Measurements from ENCODE around the gene OR7A10.
"Not testable (repeated sequence)": the region's sequence is repeated elsewhere in the genome, so short reads cannot be mapped to it uniquely, and the experiment has no call there.

OR7A10 gene

GRCh38 chr19:14795078-14795721, 53.5 kb downstream of the OR7A10 start:
- DNase-seq (ENCODE audit: low read depth), result no peak

- not testable (repeated sequence) for DNase-seq (ENCODE audit: low read depth)
Measured at GRCh38 chr19:14792250-14792649, 56.5 kb downstream of the OR7A10 start.
